ENCODE results near the gene ACP3.

- no peak for TF ChIP-seq EZH2 (IDR thresholded peaks at IDR 0.05; ENCODE audit: low read length)
- no peak for TF ChIP-seq CTCF (optimal IDR thresholded peaks at IDR 0.05 in 1 of 3, IDR thresholded peaks at IDR 0.05 in 1 of 3, conservative IDR thresholded peaks at IDR 0.05 in 1 of 3; ENCODE audit: extremely low read depth in 1 of 3, insufficient read depth in 2 of 3, low read length in 3 of 3)
Observed at GRCh38 chr3:132381348-132381944, 64.2 kb downstream of the ACP3 start.

All from keratinocyte (primary cell).